CD4-positive, alpha-beta T cell treated with Interleukin-17A for 1 hour (primary cell): ENCODE results near the gene DUS3L.
"Not testable (repeated sequence)": the region's sequence is repeated elsewhere in the genome, so short reads cannot be mapped to it uniquely, and the experiment has no call there.

Experiments used
- DNase-seq: peaks from one replicate; pipeline ENCODE4 v3.0.0-alpha.2; 2020

The DUS3L gene

DNA sequence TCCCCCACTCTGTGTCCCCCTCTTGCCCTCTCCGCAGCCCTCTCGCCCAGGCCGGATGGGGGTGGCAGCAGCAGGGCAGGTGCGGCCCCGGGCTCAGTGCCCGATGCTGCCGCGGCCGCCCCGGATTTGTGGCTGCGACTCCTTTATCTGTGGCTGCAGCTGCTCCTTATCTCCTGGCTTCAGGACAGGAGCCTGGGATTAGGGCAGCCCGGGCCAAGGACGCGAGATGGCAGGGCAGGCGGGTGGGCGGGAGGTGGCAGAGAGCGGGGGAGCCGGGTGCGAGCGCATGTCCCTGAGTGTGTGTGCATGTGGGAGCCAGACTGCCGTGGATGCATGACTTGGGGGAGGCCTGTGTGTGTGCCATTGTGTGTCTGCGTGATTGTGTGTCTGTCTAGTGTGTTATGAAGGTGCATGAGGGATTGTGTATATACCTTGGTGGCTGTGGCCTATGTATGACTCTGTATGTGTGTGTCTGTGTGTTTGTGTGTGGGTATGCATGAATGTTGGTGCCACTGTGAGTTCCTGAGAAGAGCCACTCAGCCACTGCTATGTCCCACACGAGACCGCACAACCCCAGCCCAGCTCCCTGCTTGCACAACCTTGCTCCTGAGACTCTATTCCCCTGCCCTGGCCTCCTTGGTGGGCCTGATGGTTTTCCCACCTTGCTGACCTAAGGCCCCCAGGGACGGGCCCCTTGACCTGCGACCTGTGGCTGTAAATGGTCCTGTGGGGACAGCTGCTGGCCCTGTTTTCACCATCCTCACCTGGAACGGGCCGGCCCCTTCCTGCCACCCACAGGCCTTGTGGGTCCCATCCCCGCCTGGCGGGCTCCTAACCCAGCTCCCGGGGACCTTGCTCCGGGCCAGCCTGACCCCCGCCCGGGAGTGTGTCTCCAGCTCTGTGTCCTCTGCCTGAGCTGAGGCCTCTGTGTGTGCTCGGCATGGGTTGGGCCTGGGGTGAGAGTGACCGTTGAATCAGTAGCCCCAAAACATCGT is 8.6 kb upstream of the DUS3L start:
- DNase-seq = no peak

DNA sequence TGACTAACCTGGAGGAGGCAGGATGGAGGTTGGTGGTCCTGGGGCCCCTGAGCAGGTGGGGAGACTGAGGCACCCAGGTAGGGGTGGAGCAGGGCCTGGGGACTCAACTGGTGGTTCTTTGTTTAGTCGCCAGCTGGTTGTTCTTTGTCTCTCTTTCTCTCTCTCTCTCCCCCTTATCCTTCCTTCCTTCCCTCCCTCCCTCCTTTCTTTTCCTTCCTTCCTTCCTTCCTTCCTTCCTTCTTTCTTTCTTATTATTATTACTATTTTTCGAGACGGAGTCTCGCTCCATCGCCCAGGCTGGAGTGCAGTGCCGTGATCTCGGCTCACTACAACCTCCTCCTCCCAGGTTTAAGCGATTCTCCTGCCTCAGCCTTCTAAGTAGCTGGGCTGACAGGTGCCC is 7.3 kb upstream of the DUS3L start:
- DNase-seq = no peak

DNA sequence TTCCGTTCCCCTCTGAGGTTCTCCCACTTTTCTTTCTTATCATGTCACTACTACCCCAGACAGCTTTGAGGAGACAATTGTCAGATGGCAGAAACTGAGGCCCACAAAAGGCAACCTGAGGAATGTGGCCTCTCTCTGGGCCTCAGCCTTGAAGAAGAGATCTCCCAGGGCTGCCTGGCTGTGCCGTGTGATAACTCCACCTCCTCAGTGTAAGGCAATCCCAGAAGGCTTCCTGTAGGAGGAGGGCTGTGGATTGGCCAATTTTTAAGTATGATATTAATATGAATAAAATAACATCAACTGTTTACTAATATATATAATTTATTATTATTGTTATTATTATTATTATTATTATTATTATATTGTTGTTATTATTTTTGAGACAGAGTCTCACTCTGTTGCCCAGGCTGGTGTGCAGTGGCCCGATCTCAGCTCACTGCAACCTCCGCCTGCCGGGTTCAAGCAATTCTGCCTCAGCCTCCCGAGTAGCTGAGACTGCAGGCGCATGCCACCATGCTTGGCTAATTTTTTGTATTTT is 4.5 kb upstream of the DUS3L start:
- no peak for DNase-seq

DNA sequence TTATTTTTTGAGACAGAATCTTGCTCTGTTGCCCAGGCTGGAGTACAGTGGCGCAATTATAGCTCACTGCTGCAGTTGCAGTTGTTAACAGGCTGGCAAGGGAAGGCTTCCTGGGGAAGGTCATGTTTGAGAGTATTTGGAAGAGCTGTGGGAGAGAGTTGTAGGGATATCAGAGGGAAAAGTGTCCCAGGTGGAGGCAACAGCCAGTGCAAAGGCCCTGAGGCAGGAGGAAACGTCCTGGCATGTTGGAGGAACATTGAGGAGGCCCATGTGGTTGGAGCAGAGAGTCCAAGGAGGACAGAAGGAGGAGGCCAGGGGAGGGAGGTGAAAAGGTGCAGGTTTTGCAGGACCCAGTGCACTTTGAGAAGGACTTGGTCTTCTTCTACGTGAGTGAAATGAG is 2.2 kb upstream of the DUS3L start:
- no peak for DNase-seq

DNA sequence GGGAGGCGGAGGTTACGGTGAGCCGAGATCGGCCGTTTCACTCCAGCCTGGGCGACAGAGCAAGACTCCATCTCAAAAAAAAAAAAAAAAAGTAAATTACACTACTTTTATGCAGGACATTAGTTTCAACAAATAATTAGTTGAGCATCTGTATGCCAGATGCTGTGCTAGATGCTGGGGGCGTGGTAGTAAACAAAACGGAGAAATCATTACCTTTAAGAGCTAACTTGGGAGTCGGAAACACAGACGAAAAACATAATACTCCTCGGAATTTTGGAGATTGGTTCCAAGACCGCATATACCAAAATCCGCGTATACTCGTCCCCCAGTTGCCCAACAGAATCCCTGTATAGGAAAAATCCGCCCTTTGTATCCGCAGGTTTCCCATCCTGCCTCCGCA is 1.3 kb upstream of the DUS3L start:
- DNase-seq = no peak

DNA sequence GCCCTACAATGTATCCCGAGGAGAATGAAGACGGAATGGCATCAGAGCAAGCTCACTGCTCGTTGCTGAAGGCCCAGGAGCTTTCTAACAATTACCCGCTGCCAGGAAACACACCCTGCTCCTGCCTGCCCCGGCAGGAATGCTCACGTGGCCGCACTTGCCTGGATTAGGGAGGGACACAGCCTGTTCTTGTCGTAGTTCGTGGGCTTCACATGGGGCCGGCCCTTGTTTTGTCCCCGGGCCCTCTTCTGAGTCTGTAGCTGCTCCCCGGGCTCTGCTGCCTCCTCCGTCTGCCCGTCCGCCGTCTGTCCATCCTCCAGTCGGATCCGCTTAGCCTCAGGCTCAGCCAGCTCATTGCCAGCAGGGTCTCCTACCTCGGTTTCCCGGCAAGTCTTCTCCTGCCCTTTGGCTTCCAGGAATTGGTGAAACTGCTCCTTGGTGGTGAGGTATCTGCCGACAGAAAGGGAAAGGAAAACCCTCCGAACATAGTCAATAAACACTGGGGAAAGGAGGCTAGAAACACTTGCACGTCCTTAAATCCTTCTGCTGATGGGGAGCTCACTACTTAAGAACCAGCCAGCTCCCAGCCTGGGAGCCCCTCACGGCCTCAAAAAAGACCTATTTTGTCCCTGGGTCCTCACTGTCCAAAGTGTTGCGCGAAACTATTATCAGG is 941 bp downstream of the DUS3L start:
- no peak for DNase-seq

DNA sequence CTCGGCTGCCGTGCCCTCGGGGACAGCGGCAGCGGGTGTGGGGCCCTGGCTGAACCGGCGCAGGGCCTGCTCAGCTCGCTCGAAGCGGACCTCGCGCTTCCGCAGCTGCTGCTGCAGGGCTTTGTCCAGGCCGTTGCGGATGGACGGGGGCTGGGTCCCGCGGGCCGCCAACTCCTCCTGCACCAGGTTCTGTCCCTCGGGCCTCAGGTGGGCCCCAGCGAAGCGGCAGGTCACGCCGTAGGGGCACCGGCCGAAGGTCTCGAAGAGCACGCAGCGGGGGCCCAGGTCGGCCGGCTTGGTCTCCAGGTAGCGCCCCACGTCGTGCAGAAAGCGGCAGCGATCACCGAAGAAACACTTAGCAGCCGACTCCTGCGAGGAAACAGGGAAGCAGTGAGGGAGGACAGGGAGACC is 1.6 kb downstream of the DUS3L start:
- no peak for DNase-seq

DNA sequence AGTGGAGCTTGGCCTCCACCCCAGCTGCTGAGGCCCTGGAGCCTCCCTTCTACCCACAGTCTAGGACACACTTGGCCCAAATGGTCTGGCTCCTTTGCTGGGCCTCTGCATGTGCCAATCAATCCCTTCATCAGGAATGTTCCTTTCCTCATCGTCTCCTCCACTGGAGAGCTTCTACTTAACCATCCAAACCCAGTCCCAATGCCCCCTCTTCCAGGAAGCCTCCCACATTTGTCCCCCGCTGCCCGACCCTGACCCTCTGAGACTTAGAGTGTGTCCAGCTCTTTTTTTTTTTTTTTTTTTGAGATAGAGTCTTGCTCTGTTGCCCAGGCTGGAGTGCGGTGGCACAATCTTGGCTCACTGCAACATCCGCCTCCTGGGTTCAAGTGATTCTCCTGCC is 2.5 kb downstream of the DUS3L start:
- DNase-seq = no peak

DNA sequence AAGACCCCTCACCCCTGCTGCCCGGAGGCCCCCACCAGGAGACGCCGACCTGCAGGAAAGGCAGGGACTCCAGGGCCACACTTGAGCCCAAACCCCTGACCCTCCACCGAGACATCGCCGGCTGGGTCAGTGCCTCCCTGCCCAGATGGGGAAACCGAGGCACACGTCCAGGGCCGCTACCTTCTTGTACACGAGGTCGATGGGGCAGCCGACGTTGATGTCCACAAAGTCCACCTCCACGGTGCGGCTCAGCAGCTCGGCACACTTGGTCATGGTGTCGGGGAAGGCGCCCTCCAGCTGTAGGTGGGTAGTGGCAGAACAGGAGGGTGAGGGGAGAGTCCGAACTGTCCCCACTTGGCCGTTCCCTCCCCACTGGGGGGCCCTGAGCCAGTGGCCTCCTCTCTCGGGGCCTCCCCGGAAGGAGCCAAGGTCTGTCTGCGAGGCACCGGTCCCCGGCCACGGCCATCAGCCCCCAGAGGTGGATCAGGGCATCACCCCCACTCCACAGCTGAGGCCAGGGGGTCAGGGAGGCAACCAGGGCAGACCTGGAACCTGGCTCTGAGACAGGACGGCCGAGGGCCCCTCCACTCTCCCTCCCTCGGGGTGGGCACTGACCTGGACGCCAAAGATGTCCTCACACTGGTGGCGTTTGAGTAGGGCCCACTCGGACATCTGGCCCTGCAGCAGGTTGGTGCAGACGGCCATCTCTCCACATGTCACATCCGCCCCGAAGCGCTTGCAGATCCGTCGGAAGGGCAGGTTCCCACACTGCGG is 3.4 kb downstream of the DUS3L start:
- DNase-seq = no peak

DNA sequence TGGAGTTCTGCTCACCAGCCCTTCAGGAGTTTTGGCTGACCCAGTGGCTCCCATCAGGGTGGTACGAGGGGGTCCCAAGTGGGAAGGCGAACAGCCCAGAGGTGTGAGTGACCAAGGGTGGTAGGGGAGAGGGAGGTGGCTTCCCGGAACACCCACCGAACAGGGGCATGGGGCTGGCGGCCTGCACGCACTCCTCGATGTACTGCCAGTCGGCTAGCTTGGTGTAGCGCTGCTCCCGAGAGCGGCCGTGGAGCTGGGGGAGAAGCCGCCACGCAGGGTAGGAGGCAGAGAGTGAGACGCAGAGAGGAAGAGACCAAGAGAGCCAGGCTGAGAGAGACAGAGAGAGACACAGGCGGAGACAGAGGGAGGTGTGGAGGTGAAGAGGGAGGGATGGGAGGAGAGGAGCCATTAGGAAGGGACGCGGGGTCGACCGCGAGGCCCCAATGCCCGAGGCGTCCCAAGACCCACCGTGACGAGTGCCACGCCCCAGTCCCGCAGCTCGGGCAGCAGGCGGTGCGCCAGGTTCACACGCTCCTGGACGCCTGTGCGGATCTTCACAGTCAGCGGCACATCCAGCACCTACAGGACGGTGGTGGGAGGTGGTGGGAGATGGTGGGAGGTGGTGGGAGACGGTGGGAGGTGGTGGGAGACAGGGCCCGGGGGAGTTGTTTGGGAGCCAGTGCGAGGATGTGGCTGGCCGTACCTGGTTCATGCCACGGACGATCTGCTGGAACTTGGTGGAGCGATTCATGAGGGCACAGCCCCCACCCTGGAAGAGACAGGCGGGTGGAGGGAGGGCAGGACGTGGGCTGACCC is 4.2 kb downstream of the DUS3L start:
- DNase-seq = no peak

DNA sequence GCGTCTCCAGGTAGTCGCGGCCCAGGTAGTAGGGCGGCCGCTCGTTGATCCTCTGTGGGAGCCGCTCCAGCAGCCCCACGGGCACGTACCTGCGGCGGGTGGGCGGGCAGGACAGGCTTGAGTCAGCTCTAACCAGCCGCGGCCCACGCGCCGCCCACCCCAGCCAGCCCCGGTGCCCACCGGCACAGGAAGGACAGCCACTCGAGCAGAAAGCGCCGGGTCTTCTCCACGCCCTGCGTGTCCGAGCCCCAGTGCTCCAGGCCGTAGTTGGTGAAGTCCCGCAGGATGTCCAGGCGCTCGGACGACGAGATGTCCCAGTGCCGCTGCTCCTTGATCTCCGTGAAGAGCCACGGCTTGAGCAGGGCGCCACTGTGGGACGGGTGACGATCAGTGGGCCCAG is 5.5 kb downstream of the DUS3L start:
- DNase-seq = no peak

DNA sequence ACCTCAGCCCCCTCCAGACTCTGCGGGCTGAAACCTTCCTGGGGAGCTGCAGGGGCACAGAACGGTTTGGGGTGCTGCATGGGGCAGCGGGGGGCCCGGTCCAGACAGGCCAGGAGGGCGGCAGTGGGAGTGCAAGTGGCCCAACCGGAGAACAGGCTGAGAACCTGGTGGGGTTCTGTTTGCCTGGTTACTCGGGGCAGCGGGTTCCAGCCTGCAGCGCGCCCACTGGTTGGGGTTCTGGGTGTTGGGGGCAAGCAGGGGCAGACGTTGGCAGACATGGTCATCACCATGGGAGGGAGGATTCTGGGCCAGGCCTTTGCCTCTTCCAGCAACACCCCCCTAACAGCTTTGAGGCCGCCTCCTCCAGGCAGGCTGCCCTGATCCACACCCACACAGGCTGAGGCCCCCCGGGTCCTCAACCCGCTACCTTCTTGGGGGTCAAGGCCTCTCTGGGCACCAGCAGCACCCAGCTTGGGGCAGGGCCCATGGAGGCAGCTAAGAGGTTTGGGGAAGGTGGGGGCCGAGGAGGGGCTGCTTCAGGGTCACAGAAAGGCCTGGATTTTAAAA is 6.3 kb downstream of the DUS3L start, which contains the start of gene PRR22:
TSS of gene PRR22 (minus strand) at position 166 of the 567 bp plus-strand sequence. CDS start at position 80, 86 bp downstream.
- DNase-seq = no peak

DNA sequence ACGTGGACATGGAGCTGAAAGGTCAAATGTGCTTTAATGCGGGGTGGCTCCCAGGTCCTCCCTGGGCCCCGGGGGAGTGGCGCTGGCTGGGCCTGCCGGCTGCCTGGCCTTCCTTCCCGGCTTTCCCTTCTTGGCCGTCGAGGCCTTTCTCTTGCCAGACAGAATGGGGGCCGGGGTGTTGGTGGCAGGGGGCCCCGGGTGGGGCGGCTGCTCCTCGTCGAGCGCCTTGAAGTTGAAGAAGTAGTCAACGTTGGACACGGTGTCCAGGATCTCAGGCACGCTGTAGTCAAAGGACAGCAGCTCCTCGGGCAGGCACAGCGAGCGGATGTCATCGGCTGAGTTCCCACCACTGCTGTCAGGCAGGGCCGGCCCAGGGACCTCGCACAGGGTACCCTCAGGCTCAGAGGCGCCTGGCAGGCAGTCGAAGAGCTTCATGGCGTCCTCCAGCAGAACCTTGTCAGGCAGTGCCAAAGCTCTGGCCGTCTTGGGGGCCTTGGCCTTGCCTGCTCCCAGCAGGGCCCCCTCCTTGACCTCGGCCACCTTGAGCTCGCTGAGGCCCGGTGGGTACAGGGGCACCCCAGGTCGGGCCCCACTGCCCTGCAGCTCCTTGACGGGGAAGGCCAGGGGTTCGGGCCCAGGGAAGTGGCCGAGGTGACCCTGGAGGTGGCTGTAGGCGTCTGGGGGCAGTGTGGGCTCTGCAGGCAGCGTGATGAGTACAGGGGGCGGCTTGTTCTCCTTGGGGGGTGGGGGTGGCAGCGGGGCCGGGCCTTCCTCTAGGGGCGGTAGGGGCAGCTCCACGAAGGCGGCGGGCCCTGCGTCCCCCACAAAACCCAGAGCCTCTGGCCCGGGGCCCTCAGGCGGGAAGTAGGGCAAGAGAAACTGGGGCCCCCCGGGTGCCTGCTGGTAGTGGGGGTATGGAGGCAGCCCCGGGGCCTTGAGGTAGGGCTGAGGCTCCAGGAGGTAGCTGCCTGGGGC is 7.7 kb downstream of the DUS3L start:
- DNase-seq = no peak

DNA sequence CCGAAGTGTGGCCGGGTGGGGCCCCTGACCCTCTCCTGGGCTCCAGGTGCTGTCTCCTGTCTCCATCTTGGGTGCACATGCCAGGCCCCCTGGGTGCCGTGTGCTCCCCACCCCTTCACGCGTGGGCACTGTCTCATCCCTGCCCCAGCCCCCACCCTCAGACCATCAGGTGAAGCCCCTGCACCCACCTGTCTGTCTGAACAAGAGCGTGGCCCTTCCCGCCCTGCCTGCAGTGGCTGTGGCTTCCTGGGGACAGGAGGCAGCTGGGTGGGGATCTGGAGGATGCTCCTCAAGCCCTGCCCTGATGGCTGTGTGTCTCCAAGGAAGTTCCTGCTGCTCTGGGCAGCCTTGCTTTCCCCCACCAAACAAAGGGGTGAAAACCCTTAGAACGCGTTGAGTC is 8.6 kb downstream of the DUS3L start:
- no peak for DNase-seq

DNA sequence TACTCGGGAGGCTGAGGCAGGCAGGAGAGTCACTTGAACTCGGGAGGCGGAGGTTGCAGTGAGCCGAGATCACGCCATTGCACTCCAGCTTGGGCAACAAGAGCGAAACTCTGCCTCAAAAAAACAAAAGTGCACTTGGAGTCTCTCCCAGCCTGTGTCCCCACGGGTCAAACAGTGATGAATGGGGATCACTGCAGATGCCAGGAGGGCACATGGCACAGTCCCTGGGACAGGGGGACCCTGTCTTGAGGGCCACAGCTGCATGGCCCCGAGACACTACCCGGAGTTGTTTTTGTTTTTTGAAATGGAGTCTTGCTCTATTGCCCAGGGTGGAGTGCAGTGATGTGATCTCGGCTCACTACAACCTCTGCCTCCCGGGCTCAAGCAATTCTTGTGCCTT is 10.0 kb downstream of the DUS3L start:
- DNase-seq = not testable (repeated sequence)

DNA sequence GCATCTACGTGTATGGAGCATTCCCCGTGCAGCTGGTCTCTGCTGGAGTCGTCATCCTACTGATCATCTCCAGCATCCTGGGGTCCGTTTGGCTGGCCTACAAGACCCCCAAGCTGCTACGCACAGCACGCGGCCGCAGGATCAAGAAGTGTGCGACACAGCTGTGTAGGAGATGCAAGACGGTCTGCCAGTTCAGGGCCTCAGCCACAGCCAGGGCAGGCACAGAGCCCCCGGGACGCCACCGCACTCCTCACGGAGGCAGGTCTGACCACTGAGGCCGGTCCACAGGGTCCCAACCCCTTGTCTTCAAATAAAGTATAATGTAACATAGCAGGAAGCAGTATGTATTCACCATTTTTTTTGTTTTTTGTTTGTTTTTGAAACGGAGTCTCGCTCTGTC is 12.6 kb downstream of the DUS3L start:
- DNase-seq = no peak

DNA sequence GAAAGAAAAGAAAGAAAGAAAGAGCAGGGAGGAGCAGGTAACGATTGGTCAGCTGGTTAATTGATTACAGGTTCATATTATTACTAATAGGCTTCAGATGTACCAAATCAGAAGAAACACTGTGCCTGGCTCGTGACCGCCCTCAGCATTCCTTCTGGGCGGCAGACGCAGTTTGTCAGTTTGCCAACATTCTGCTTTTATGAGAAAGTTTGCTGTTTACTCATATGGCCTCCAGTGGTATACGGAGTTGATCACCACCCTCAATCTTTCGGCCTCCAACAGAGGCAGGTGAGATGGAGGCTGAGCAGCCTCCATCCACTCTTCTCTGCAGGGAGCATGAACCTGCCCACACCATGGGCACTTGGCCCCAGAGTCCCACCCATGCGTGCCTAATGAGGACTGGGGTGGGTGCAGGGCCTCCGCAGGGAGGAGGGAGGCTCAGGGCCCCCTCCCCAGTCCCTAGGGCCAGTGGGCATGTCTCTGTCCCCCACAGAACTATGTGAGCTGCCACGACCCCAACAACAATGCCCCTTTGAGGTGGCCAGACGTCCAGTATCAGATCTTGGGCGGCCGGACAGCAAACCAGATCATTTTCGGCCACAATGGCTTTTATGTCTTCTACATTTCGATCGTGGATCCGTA is 15.2 kb downstream of the DUS3L start:
- no peak for DNase-seq

DNA sequence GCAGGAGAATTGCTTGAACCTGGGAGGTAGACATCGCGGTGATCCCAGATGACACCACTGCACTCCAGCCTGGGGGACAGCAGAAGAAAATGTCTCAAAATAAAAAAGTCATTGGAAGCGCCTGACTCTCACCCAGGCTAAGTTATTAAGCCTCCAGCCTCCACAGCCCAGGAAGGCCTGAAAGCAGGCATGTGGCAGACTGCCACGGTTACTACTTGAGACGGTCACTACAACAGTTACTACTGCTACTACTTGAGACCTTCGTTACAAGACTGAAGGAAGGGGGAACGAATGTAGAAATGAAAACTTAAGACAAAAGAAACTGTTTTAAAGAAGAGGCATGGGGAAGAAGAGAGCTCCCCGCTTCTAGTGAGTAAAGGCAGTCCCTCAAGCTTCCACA is 16.0 kb downstream of the DUS3L start:
- DNase-seq = no peak

DNA sequence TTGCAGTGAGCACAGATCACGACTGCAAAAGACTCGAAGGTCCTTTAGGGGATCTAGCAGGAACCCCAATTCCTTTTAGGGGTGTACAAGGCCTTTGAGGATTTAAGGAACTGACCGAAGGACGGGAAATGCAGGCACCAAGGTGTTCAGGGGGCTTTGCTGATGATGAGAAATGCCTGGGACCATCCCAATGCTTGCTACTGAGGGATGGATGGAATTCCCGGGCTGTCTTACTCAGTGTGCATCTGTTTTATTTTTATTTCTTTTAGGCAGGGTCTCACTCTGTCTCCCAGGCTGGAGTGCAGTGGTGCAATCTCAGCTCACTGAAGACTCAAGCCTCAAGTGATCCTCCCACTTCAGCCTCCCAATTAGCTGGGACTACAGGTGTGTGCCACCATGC is 17.7 kb downstream of the DUS3L start:
- DNase-seq = no peak

DNA sequence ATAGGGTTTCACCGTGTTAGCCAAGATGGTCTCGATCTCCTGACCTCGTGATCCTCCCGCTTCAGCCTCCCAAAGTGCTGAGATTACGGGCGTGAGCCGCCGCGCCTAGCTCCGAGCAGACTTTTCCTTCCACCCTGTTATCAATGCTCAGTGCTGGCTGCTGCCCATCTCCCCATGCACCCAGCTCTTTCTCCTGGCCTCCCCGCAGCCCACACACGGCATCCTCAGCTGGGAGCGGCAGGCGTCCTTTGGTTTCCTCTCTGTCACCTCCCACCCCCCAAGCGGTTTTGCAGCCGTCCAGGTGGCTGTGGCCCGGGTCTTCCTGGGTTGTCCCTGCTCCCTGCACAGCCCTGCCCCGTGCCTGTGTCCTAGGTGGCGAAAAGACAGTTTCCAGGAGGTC is 18.5 kb downstream of the DUS3L start:
- DNase-seq = no peak
